GM18870 (cell line): ENCODE results near the gene CD2.

Experiments
- ATAC-seq: cut with Tn5 transposase; IDR thresholded peaks from one replicate; pipeline ENCODE4 v1.9.1; 2021; ENCODE audit warnings: moderate library complexity; ENCODE audit not compliant: unreplicated experiment

CD2 gene

GRCh38 chr1:116771997-116772647 lies 17.9 kb downstream of the CD2 start:
- no peak for ATAC-seq

- ATAC-seq = no peak
Observed at GRCh38 chr1:116772648-116773045, 18.4 kb downstream of the CD2 start.

- ATAC-seq = no peak
Observed at GRCh38 chr1:116775116-116775752, 21.0 kb downstream of the CD2 start.

GRCh38 chr1:116777831-116778830 lies 23.9 kb downstream of the CD2 start:
- peak; percentile 47 for ATAC-seq

- no peak for ATAC-seq
Observed at GRCh38 chr1:116781034-116781433, 26.8 kb downstream of the CD2 start.

GRCh38 chr1:116785006-116785405 lies 30.8 kb downstream of the CD2 start:
- ATAC-seq = no peak

GRCh38 chr1:116786049-116786448 lies 31.8 kb downstream of the CD2 start:
- no peak for ATAC-seq

GRCh38 chr1:116791727-116792126 lies 37.5 kb downstream of the CD2 start:
- no peak for ATAC-seq

GRCh38 chr1:116793357-116793935 lies 39.2 kb downstream of the CD2 start:
- no peak for ATAC-seq

- ATAC-seq = no peak
Observed at GRCh38 chr1:116794371-116794770, 40.1 kb downstream of the CD2 start.

- peak; percentile 90 for ATAC-seq
Observed at GRCh38 chr1:116794804-116795481, 40.7 kb downstream of the CD2 start.

- no peak for ATAC-seq
Observed at GRCh38 chr1:116795482-116795829, 41.2 kb downstream of the CD2 start.

GRCh38 chr1:116804736-116805135 lies 50.5 kb downstream of the CD2 start:
- ATAC-seq = no peak

GRCh38 chr1:116805398-116805797 lies 51.2 kb downstream of the CD2 start:
- ATAC-seq = no peak

- ATAC-seq = peak; percentile 57
Observed at GRCh38 chr1:116806245-116806644, 52.0 kb downstream of the CD2 start.

- ATAC-seq = no peak
Observed at GRCh38 chr1:116806671-116807070, 52.4 kb downstream of the CD2 start.

- no peak for ATAC-seq
Observed at GRCh38 chr1:116807394-116808199, 53.4 kb downstream of the CD2 start.

GRCh38 chr1:116808200-116808847 lies 54.1 kb downstream of the CD2 start:
- ATAC-seq = no peak

- ATAC-seq = no peak
Observed at GRCh38 chr1:116808848-116809508, 54.7 kb downstream of the CD2 start.
